Spleen (tissue), 11 donors: ENCODE measurements around the gene SLN. TPM values are rescaled to one million over a fixed set of nuclear protein-coding genes. Genes with fewer than 3 reads are reported as not detected.

Experiments
- DNase-seq: peaks from one replicate; pipeline ENCODE4 v3.0.0-alpha.2; 2020
- H3K27ac ChIP-seq, 8 donors: fragments of 200-600 bp; sonication (generic) in 7 of 8; 1 replicate in 4 of 8; 2 replicates in 4 of 8; pipeline versions ENCODE4 v1.5.0 to v1.8.0; 2016 to 2021; ENCODE audit warnings: inconsistent platforms in 4 of 8, mild to moderate bottlenecking in 4 of 8, moderate library complexity in 1 of 8
- H3K27me3 ChIP-seq, 7 donors: fragments of 200-600 bp; sonication (generic) in 6 of 7; replicated peaks in 1 of 7; 1 replicate in 4 of 7; 2 replicates in 3 of 7; pipeline versions ENCODE4 v1.5.0 to v1.8.0; 2016 to 2021; ENCODE audit warnings: inconsistent platforms in 3 of 7, mild to moderate bottlenecking in 1 of 7
- H3K36me3 ChIP-seq, 6 donors: fragments of 200-600 bp; sonication (generic) in 5 of 6; 1 replicate in 4 of 6; 2 replicates in 2 of 6; pipeline versions ENCODE4 v1.5.0 to v1.8.0; 2016 to 2021; ENCODE audit warnings: inconsistent platforms in 2 of 6
- H3K4me1 ChIP-seq, 6 donors: fragments of 200-600 bp; sonication (generic) in 5 of 6; 1 replicate in 3 of 6; 2 replicates in 3 of 6; pipeline versions ENCODE4 v1.5.0 to v1.8.0; 2016 to 2021; ENCODE audit warnings: inconsistent platforms in 3 of 6
- H3K4me3 ChIP-seq, 8 donors: fragments of 200-600 bp; sonication (generic) in 7 of 8; 1 replicate in 4 of 8; 2 replicates in 4 of 8; pipeline versions ENCODE4 v1.5.0 to v1.8.0; 2016 to 2021; ENCODE audit warnings: inconsistent platforms in 4 of 8, mild to moderate bottlenecking in 4 of 8, moderate library complexity in 2 of 8
- H3K9me3 ChIP-seq, 8 donors: fragments of 200-600 bp; sonication (generic) in 7 of 8; 1 replicate in 4 of 8; 2 replicates in 4 of 8; pipeline versions ENCODE4 v1.5.0 to v1.8.0; 2016 to 2021; ENCODE audit warnings: inconsistent platforms in 4 of 8
- CTCF ChIP-seq, 11 experiments: fragments of 200-600 bp in 7 of 11; fragments of 450-650 bp in 4 of 11; sonication (generic) in 4 of 11; IDR thresholded peaks in 8 of 11; conservative IDR thresholded peaks in 3 of 11; 1 replicate in 7 of 11; 2 replicates in 4 of 11; pipeline versions ENCODE4 v1.4.0 to v1.8.0; 2016 to 2021; ENCODE audit warnings: antibody characterized with exemption in 11 of 11, inconsistent platforms in 4 of 11, mild to moderate bottlenecking in 1 of 11
- POLR2A ChIP-seq, 3 donors: fragments of 450-650 bp; IDR thresholded peaks; one replicate each; pipeline ENCODE4 v1.5.1; 2017; ENCODE audit warnings: antibody characterized with exemption in 3 of 3, mild to moderate bottlenecking in 1 of 3
- POLR2AphosphoS5 ChIP-seq, 3 donors: sonication (generic); formaldehyde crosslinking; IDR thresholded peaks; one replicate each; pipeline ENCODE4 v1.5.1; 2017; ENCODE audit warnings: antibody characterized with exemption in 3 of 3
- WGBS, 5 donors: extraction: QIAGEN DNeasy Blood & Tissue Kit in 3 of 5; methylation state at CpG; one replicate each; pipeline versions ENCODE4 v1.1.5 to v1.1.7; 2013 to 2018; 5-methylcytosine and 5-hydroxymethylcytosine counted together
- intact Hi-C: fragments of 100-400 bp; cut with DNase I; formaldehyde crosslinking; loops from one replicate; pipeline ENCODE4 v1.15.0; 2023; ENCODE audit warnings: low total_unique reads
- polyA plus RNA-seq, 3 donors: library from polyadenylated mRNA; stranded (reverse); fragments of 200-250 nt; gene quantifications; one replicate each; pipeline ENCODE4 v1.2.1, GENCODE V29; 2013
- total RNA-seq, 7 donors: library from RNA; depleted of rRNA in 3 of 7; stranded (reverse); fragments of >200 nt in 3 of 7; fragmentation: NEBNext Ultra II Directional in 4 of 7; extraction: Animal tissue kit (Norgen Biotek cat#: 25700) in 4 of 7; gene quantifications; one replicate each; pipeline versions ENCODE4 v1.1.0 to v1.2.1, GENCODE V29; 2016 to 2021
- donor health status: healthy with polysubstance abuse.
- donor health status: DM: no; HTN: no; CAD: no; lungs with moderate emphysema.
- donor health status: DM: no; HTN: no; CAD: no.
- donor health status: Bipolar disorder and iron deficiency.
- donor health status: healthy.
- donor health status: DM: no; HTN: no; CAD: no.
- donor health status: DM: yes; HTN: yes; CAD: no.

SLN gene
- total and polyA plus RNA-seq, 10 donors, result 0.09 to 0.86 (median 0.48) TPM; not detected in 6

DNA sequence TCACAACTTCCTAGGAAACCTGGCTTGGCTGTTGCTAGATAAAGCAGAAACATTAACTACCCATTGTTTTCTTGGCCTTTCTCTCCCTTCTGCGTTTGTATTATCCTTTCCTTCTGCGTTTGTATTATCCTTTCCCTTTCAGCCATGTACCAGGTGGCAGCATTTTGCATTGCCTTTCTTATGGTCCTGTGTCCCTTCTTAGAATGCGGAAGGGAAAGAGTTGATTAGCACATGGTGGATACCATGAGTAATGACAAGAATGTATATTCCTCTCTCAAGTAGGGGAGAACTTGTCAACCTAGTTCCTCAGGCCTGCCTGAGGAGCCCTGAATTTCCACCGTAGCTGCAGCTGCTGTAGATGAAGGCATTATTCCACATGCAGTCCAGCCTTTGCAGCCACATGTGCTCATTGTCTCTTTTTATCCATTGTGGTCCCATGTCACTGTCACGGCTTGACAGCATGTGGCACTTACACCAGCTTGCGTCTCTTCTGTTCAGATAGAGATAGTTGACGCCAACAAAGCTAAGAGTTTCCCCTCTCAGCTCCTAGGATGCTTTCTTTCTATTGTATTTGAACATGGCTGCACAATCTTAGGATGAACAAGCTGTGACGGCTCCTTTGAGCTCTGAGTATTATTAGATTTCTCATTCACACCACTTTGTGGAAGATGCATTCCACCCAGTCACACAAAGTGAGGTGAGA is 44.8 kb downstream of the SLN start:
- intact Hi-C loops, result no loop called here
- DNase-seq, result no peak

GRCh38 chr11:107665018-107665417 is 46.8 kb downstream of the SLN start:
- no peak for TF ChIP-seq POLR2AphosphoS5 (IDR thresholded peaks at IDR 0.05)
- TF ChIP-seq CTCF (IDR thresholded peaks at IDR 0.05 in 8 of 11, conservative IDR thresholded peaks at IDR 0.05 in 3 of 11), result no peak
- no peak for TF ChIP-seq POLR2A (IDR thresholded peaks at IDR 0.05)
- Histone ChIP-seq H3K27me3 (peaks cover 0 to 6% (median 0%) of the 10 kb centered on the region in 7 donors), H3K36me3 (no peaks in the 10 kb centered on the region), H3K4me1 (no peaks in the 10 kb centered on the region), H3K4me3 (no peak overlapping the region), H3K9me3 (no peaks in the 10 kb centered on the region), H3K27ac (no peak overlapping the region)
- 87 to 92% (median 89%) methylated on average over 10 of the region's 10 CpGs for WGBS, 5 donors
- DNase-seq, result no peak
- intact Hi-C loops, result no loop called here

More for the DNA sequence above, 44.8 kb downstream of the SLN start:
- Histone ChIP-seq H3K27ac (no peak overlapping the region), H3K36me3 (no peaks in the 10 kb centered on the region), H3K9me3 (no peaks in the 10 kb centered on the region), H3K4me1 (no peaks in the 10 kb centered on the region), H3K4me3 (no peak overlapping the region), H3K27me3 (peaks cover 0 to 16% (median 0%) of the 10 kb centered on the region in 7 donors)
- 64 to 69% (median 65%) methylated on average over 8 of the region's 8 CpGs for WGBS, 5 donors
- TF ChIP-seq POLR2A (IDR thresholded peaks at IDR 0.05), result no peak
- no peak for TF ChIP-seq POLR2AphosphoS5 (IDR thresholded peaks at IDR 0.05)
- TF ChIP-seq CTCF (IDR thresholded peaks at IDR 0.05 in 8 of 11, conservative IDR thresholded peaks at IDR 0.05 in 3 of 11), result no peak

GRCh38 chr11:107661656-107662055 is 50.2 kb downstream of the SLN start:
- Histone ChIP-seq H3K4me1 (no peaks in the 10 kb centered on the region), H3K9me3 (no peaks in the 10 kb centered on the region), H3K36me3 (no peaks in the 10 kb centered on the region), H3K27ac (no peak overlapping the region), H3K4me3 (no peak overlapping the region), H3K27me3 (peaks cover 0 to 6% (median 0%) of the 10 kb centered on the region in 7 donors)
- DNase-seq, result no peak
- WGBS, 5 donors, result 85 to 94% (median 91%) methylated on average over 1 of the region's 1 CpG
- no peak for TF ChIP-seq POLR2A (IDR thresholded peaks at IDR 0.05)
- TF ChIP-seq POLR2AphosphoS5 (IDR thresholded peaks at IDR 0.05), result no peak
- TF ChIP-seq CTCF (IDR thresholded peaks at IDR 0.05 in 8 of 11, conservative IDR thresholded peaks at IDR 0.05 in 3 of 11), result no peak
- intact Hi-C loops, result no loop called here

GRCh38 chr11:107660066-107660465 is 51.8 kb downstream of the SLN start:
- Histone ChIP-seq H3K27me3 (peaks cover 0 to 5% (median 0%) of the 10 kb centered on the region in 7 donors), H3K4me1 (no peaks in the 10 kb centered on the region), H3K9me3 (no peaks in the 10 kb centered on the region), H3K36me3 (no peaks in the 10 kb centered on the region), H3K27ac (no peak overlapping the region), H3K4me3 (no peak overlapping the region)
- no peak for DNase-seq
- intact Hi-C loops, result no loop called here
- 81 to 91% (median 88%) methylated on average over 3 of the region's 3 CpGs for WGBS, 5 donors
- TF ChIP-seq POLR2AphosphoS5 (IDR thresholded peaks at IDR 0.05), result no peak
- no peak for TF ChIP-seq CTCF (IDR thresholded peaks at IDR 0.05 in 8 of 11, conservative IDR thresholded peaks at IDR 0.05 in 3 of 11)
- no peak for TF ChIP-seq POLR2A (IDR thresholded peaks at IDR 0.05)
